Cardiac muscle cell (in vitro differentiated cells and primary cell): ENCODE measurements around the gene MAEL. TPM values are rescaled to one million over a fixed set of nuclear protein-coding genes. Genes with fewer than 3 reads are reported as not detected.
"Not testable (repeated sequence)": the region's sequence is repeated elsewhere in the genome, so short reads cannot be mapped to it uniquely, and the experiment has no call there.

Experiments used
- DNase-seq, 2 donors: peaks; one replicate each; pipeline versions ENCODE4 v3.0.0 to v3.0.0-alpha.2; 2010 to 2017; ENCODE audit warnings: low read depth in 1 of 2, low spot score in 1 of 2
- H3K27ac ChIP-seq: fragments of 200-600 bp; sonication (generic); 2 replicates; pipeline ENCODE4 v1.5.1; 2016
- H3K27me3 ChIP-seq: fragments of 200-600 bp; sonication (generic); 2 replicates; pipeline ENCODE4 v1.6.0; 2016; ENCODE audit warnings: control low read depth
- H3K36me3 ChIP-seq: fragments of 200-600 bp; sonication (generic); 2 replicates; pipeline ENCODE4 v1.5.1; 2016; ENCODE audit warnings: control low read depth
- H3K4me1 ChIP-seq: fragments of 200-600 bp; sonication (generic); 2 replicates; pipeline ENCODE4 v1.8.1; 2017; ENCODE audit warnings: low read depth, mild to moderate bottlenecking, mixed run types
- H3K4me3 ChIP-seq: fragments of 200-600 bp; sonication (generic); 2 replicates; pipeline ENCODE4 v1.5.1; 2016; ENCODE audit warnings: mild to moderate bottlenecking
- H3K9me3 ChIP-seq: fragments of 200-600 bp; sonication (generic); 2 replicates; pipeline ENCODE4 v1.5.1; 2017; ENCODE audit warnings: low read depth, mild to moderate bottlenecking, control low read depth
- CTCF ChIP-seq: IDR thresholded peaks from 2 replicates; pipeline ENCODE4 v1.5.1; 2012; ENCODE audit warnings: low read depth, mild to moderate bottlenecking, low read length
- polyA plus RNA-seq: library from polyadenylated mRNA; unstranded; fragments of >200 nt; fragmentation: Nextera tagmentation; extraction: Ambion mirVana; gene quantifications from 2 replicates; pipeline ENCODE4 v1.2.1, GENCODE V29; 2016
- total RNA-seq: library from RNA; depleted of rRNA; stranded (reverse); fragments of >200 nt; gene quantifications from 2 replicates; pipeline ENCODE4 v1.2.3, GENCODE V29; 2016

MAEL gene
- total and polyA plus RNA-seq, 2 experiments from 2014 or later: 0.63 to 0.79 TPM

DNA sequence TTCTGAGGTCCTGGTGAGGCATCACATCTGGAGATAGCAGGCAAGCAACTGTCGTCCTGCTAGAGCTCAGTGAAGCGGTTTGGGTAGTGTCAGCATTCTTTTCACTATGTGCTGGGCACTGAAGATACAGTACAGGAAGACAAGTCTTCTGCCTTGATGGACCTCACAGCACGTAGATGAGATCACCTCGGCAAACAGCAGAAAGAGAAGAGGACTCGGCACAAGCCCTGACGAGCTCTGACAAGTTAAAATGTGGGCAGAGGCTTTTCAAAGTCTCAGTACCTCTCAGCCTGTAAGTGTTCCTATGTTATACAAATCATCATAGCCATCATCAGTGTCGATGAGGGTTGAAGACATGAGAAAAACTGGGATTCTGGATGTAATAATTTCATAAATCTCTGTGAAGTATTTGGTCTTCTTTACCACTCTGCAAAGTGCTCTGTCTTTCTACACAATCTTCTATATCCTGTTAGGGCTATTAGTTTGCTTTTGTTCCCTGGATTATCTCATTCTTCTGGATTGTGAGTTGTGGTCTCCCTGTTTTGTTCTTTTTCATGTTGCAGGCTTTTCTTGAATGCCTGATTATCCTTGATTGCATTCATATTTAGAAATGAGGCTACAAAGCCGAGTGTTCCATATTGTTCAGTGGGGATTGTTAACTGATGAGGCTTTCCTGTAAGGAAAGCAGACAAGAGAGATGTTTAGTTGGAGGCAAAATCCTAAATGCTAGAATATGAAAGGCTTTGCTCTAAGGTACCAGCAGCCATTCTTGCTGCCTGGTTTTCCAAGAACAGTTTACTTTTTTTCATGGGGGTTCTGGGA lies 24.2 kb downstream of the MAEL start:
- TF ChIP-seq CTCF: no peak
- Histone ChIP-seq H3K27ac (no peak overlapping the region), H3K27me3 (no peaks in the 10 kb centered on the region), H3K4me3 (no peak overlapping the region), H3K4me1 (no peaks in the 10 kb centered on the region), H3K9me3 (no peaks in the 10 kb centered on the region), H3K36me3 (no peaks in the 10 kb centered on the region)
- DNase-seq: no peak

GRCh38 chr1:167016100-167016750 lies 27.1 kb downstream of the MAEL start:
- no peak for DNase-seq
- no peak for TF ChIP-seq CTCF
- no peaks in the 10 kb centered on the region for H3K9me3 ChIP-seq
- no peaks in the 10 kb centered on the region for H3K27me3 ChIP-seq
- no peak overlapping the region for H3K27ac ChIP-seq
- H3K4me1 ChIP-seq: no peaks in the 10 kb centered on the region
- no peak overlapping the region for H3K4me3 ChIP-seq
- H3K36me3 ChIP-seq: no peaks in the 10 kb centered on the region

DNA sequence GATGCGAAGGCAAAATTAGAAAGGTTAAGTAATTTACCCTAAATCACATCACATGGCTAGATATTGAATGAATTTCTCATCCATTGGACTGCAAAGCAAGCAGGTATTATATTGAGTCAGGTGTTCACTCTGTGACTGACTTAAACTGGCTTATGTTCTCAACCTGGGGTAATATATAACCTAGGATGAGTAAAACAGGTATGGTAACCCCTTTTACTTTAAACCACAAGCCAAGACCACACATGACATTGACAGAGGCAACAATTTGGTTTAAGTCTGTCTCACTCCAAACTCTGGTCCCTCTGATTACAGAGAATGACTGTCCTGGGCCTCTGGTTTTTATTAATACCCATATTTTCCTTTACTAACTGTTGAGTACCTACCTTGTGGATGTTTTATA lies 33.3 kb downstream of the MAEL start:
- Histone ChIP-seq H3K4me1 (no peaks in the 10 kb centered on the region), H3K9me3 (no peaks in the 10 kb centered on the region), H3K27me3 (no peaks in the 10 kb centered on the region), H3K27ac (no peak overlapping the region), H3K36me3 (no peaks in the 10 kb centered on the region), H3K4me3 (no peak overlapping the region)
- TF ChIP-seq CTCF: no peak
- no peak for DNase-seq

GRCh38 chr1:167029553-167029952 lies 40.5 kb downstream of the MAEL start:
- H3K9me3 ChIP-seq, H3K36me3 ChIP-seq, H3K27ac ChIP-seq, DNase-seq, H3K4me3 ChIP-seq, H3K27me3 ChIP-seq: not testable (repeated sequence)
- H3K4me1 ChIP-seq: peaks cover 14% of the 10 kb centered on the region

DNA sequence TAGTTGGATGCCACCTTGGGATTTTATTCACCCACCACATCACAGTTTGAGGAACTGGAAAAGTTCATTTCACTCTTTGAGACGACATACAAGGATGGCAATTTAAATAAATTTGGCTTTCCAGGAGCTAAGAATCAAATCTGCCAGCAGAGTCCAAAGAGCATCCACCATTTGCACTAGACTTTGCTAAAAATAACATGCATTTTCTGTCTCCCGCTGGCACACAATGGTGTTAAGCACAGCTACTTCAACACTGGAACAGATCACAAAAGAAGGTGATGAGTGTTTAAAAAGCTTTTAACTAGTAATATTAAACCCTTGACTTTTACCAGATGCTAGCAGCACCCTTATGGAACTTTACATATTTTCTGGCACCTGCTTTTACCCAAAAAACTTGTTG lies 44.6 kb downstream of the MAEL start:
- TF ChIP-seq CTCF: no peak
- DNase-seq: peak in 1 of 2 donors; percentile 63
- Histone ChIP-seq H3K4me1 (peaks cover 19% of the 10 kb centered on the region), H3K27ac (peak overlapping the region; percentile 50), H3K27me3 (no peaks in the 10 kb centered on the region), H3K4me3 (no peak overlapping the region), H3K36me3 (no peaks in the 10 kb centered on the region), H3K9me3 (no peaks in the 10 kb centered on the region)
